Liver (tissue), 9 donors: ENCODE measurements around the gene UTP25. TPM values are rescaled to one million over a fixed set of nuclear protein-coding genes. Genes with fewer than 3 reads are reported as not detected.

Experiments
- DNase-seq: peaks from one replicate; pipeline ENCODE4 v3.0.0-alpha.2; 2017; ENCODE audit warnings: low spot score
- H3K27ac ChIP-seq, 2 donors: one replicate each; pipeline ENCODE4 v1.7.0; 2013; ENCODE audit warnings: inconsistent platforms in 2 of 2, low read length in 2 of 2, control low read depth in 1 of 2, low read depth in 1 of 2, mild to moderate bottlenecking in 1 of 2
- H3K27me3 ChIP-seq, 4 donors: one replicate each; pipeline versions ENCODE4 v1.6.1 to v1.7.0; 2013; ENCODE audit warnings: low read length in 3 of 4, inconsistent platforms in 1 of 4, mild to moderate bottlenecking in 1 of 4, moderate library complexity in 1 of 4; ENCODE audit not compliant: control insufficient read depth in 4 of 4, insufficient read depth in 4 of 4
- H3K36me3 ChIP-seq, 4 donors: one replicate each; pipeline versions ENCODE4 v1.6.1 to v1.7.0; 2013; ENCODE audit warnings: low read length in 3 of 4, mild to moderate bottlenecking in 3 of 4, low read depth in 1 of 4, moderate library complexity in 1 of 4; ENCODE audit not compliant: control insufficient read depth in 4 of 4, insufficient read depth in 3 of 4
- H3K4me1 ChIP-seq, 4 donors: one replicate each; pipeline versions ENCODE4 v1.6.1 to v1.7.0; 2013; ENCODE audit warnings: low read length in 3 of 4, mild to moderate bottlenecking in 3 of 4, moderate library complexity in 1 of 4; ENCODE audit not compliant: control insufficient read depth in 4 of 4, insufficient read depth in 4 of 4
- H3K4me3 ChIP-seq, 3 donors: one replicate each; pipeline versions ENCODE4 v1.6.1 to v1.7.0; 2013; ENCODE audit warnings: low read length in 3 of 3, control low read depth in 1 of 3, low read depth in 1 of 3, mild to moderate bottlenecking in 1 of 3
- H3K9ac ChIP-seq, 2 donors: one replicate each; pipeline ENCODE4 v1.7.0; 2013; ENCODE audit warnings: low read length in 2 of 2, mild to moderate bottlenecking in 2 of 2, moderate library complexity in 2 of 2, control low read depth in 1 of 2, low read depth in 1 of 2
- H3K9me3 ChIP-seq, 4 donors: one replicate each; pipeline versions ENCODE4 v1.6.1 to v1.7.0; 2013; ENCODE audit warnings: low read length in 3 of 4; ENCODE audit not compliant: control insufficient read depth in 4 of 4
- CTCF ChIP-seq: fragments of 150-350 bp; IDR thresholded peaks from 2 replicates; pipeline ENCODE4 v1.5.1; 2017; ENCODE audit warnings: improper control_type of control experiment, low read depth, low read length; ENCODE audit not compliant: missing input control
- EGR1 ChIP-seq, 2 donors: IDR thresholded peaks; 2 replicates each; pipeline ENCODE4 v1.6.1; 2016 to 2018; ENCODE audit warnings: antibody characterized with exemption in 2 of 2, low read depth in 2 of 2
- FOXA1 ChIP-seq: IDR thresholded peaks from 2 replicates; pipeline ENCODE4 v1.6.1; 2016; ENCODE audit warnings: antibody characterized with exemption
- FOXA2 ChIP-seq: IDR thresholded peaks from 2 replicates; pipeline ENCODE4 v1.6.1; 2016; ENCODE audit warnings: antibody characterized with exemption
- GABPA ChIP-seq, 2 donors: IDR thresholded peaks in 1 of 2; conservative IDR thresholded peaks in 1 of 2; 2 replicates each; pipeline ENCODE4 v1.6.1; 2016; ENCODE audit warnings: antibody characterized with exemption in 2 of 2, mild to moderate bottlenecking in 1 of 2, moderate library complexity in 1 of 2
- HNF4A ChIP-seq, 2 donors: conservative IDR thresholded peaks; 2 replicates each; pipeline ENCODE4 v1.6.1; 2016; ENCODE audit warnings: antibody characterized with exemption in 2 of 2, mild to moderate bottlenecking in 2 of 2
- HNF4G ChIP-seq: IDR thresholded peaks from 2 replicates; pipeline ENCODE4 v1.6.1; 2016; ENCODE audit warnings: antibody characterized with exemption
- JUND ChIP-seq, 2 donors: IDR thresholded peaks; 2 replicates each; pipeline ENCODE4 v1.6.1; 2016; ENCODE audit warnings: antibody characterized with exemption in 2 of 2
- MAX ChIP-seq: IDR thresholded peaks from 2 replicates; pipeline ENCODE4 v1.6.1; 2016; ENCODE audit warnings: antibody characterized with exemption
- RAD21 ChIP-seq, 2 donors: IDR thresholded peaks; 2 replicates each; pipeline ENCODE4 v1.6.1; 2016; ENCODE audit warnings: antibody characterized with exemption in 2 of 2, mild to moderate bottlenecking in 2 of 2
- RXRA ChIP-seq, 2 donors: IDR thresholded peaks; 2 replicates each; pipeline ENCODE4 v1.6.1; 2017 to 2018; ENCODE audit warnings: antibody characterized with exemption in 2 of 2, mild to moderate bottlenecking in 1 of 2
- SP1 ChIP-seq: IDR thresholded peaks from 2 replicates; pipeline ENCODE4 v1.6.1; 2018; ENCODE audit warnings: antibody characterized with exemption, mild to moderate bottlenecking
- TAF1 ChIP-seq: conservative IDR thresholded peaks from 2 replicates; pipeline ENCODE4 v1.6.1; 2016; ENCODE audit warnings: antibody characterized with exemption, mild to moderate bottlenecking
- YY1 ChIP-seq: IDR thresholded peaks from 2 replicates; pipeline ENCODE4 v1.6.1; 2016; ENCODE audit warnings: antibody characterized with exemption, mild to moderate bottlenecking
- ZBTB33 ChIP-seq: IDR thresholded peaks from 2 replicates; pipeline ENCODE4 v1.6.1; 2016; ENCODE audit warnings: antibody characterized with exemption
- WGBS: extraction: QIAGEN DNeasy Blood & Tissue Kit; methylation state at CpG from one replicate; pipeline ENCODE4 v1.1.7; 2013; 5-methylcytosine and 5-hydroxymethylcytosine counted together
- polyA plus RNA-seq, 2 donors: library from polyadenylated mRNA; stranded (reverse) in 1 of 2; unstranded in 1 of 2; fragments of 200-250 nt in 1 of 2; fragments of >200 nt in 1 of 2; fragmentation: Nextera tagmentation in 1 of 2; extraction: Ambion mirVana in 1 of 2; gene quantifications; one replicate each; pipeline versions ENCODE4 v1.2.1 to v1.2.3, GENCODE V29; 2013 to 2015
- total RNA-seq, 2 donors: library from RNA; depleted of rRNA; stranded (reverse); fragments of >200 nt; gene quantifications; one replicate each; pipeline ENCODE4 v1.2.3, GENCODE V29; 2014
- TF ChIP-seq, protein P1 (sequence below): IDR thresholded peaks from 2 replicates; pipeline ENCODE4 v1.6.1; 2016; ENCODE audit warnings: antibody characterized with exemption, mild to moderate bottlenecking
- TF ChIP-seq, protein P2 (sequence below): IDR thresholded peaks from 2 replicates; pipeline ENCODE4 v1.6.1; 2016; ENCODE audit warnings: antibody characterized with exemption
- donor health status: healthy.
- donor health status: healthy.
- donor health status: healthy.
- donor health status: healthy.
- donor health status: healthy.

Gene UTP25
- total and polyA plus RNA-seq, 4 donors: 2.4 to 7.7 (median 3.0) TPM

DNA sequence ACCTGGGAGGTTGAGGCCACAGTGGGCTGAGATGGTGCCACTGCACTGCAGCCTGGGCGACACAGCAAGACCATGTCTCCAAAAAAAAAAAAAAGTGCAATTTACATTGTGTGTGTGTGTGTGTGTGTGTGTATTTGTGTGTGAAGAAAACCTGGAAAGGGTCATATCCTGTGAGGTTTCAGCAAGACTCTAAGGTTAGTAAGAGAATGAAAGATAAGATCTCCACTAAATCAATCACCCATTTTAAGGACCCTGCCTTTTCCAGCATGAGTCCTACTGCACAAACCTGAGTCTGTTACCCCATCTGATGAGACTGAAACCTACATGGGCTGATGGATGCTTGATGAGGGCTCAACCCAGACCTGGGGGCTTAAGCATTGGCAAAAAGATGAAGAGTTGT, 38.5 kb upstream of the UTP25 start:
- WGBS: 97% methylated on average over 1 of the region's 1 CpG
- no peak overlapping the region for H3K4me3 ChIP-seq
- no peak overlapping the region for H3K27ac ChIP-seq
- no peak for TF ChIP-seq GABPA (IDR thresholded peaks at IDR 0.05 in 1 of 2, conservative IDR thresholded peaks at IDR 0.05 in 1 of 2)
- no peak for TF ChIP-seq MAX
- TF ChIP-seq ZBTB33: no peak
- TF ChIP-seq HNF4A (conservative IDR thresholded peaks at IDR 0.05): no peak
- TF ChIP-seq HNF4G: no peak
- TF ChIP-seq FOXA1: no peak
- H3K9me3 ChIP-seq: no peaks in the 10 kb centered on the region
- H3K9ac ChIP-seq: no peak overlapping the region
- H3K36me3 ChIP-seq: peaks cover 0 to 33% (median 12%) of the 10 kb centered on the region in 4 donors
- DNase-seq: no peak
- H3K4me1 ChIP-seq: peaks cover 10 to 66% (median 46%) of the 10 kb centered on the region in 4 donors
- H3K27me3 ChIP-seq: no peaks in the 10 kb centered on the region

DNA sequence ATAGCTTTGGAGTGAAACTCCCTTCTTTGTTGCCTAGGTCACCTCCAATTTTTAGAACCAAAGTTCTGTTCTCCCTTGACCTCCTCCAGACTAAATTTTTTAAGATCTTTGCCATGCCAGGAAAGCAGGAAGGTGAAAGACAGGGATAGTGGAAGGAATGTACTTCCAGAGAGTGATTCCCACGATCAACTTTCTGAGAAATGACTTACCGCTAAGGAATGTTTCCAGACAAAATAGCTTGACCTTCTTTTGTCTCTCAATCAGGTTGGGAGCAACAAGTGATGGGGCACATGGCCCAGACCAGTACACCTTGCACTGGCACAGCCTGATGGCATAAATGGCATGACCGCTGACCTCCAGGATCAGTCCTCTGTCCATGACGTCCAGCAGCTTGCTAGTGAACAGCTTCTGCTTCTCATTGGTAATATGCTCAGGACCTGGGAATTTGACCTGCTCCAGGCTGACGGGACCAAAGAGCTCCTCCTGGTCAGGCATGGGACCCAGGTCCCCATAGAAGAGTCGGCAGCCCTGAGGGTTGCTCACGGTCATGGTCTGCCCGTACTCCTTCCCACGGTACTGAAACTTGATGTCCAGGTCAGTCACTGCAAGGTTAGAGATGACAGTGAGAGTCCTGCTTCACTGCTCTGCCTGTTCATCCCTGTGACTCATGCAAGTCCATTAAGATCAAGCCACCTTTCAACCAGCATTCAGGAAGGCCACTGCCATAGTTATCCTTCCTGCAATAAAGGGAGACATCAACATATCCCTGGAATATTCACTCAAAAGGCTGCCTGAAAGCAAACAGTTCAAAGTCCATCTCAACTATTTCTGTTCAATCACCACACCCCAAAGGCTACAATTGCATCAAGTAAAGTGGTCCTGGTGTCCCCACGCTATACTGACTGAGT, 37.2 kb upstream of the UTP25 start:
- H3K27me3 ChIP-seq: no peaks in the 10 kb centered on the region
- no peak for TF ChIP-seq RAD21 (IDR thresholded peaks at IDR 0.05)
- TF ChIP-seq YY1: peak; percentile 49
- peak; percentile 84 for TF ChIP-seq SP1
- TF ChIP-seq EGR1 (IDR thresholded peaks at IDR 0.05; ENCODE audit: low read depth in 2 of 2): no peak
- no peak for TF ChIP-seq JUND (IDR thresholded peaks at IDR 0.05)
- TF ChIP-seq RXRA (IDR thresholded peaks at IDR 0.05): peak; percentile 45
- no peak for TF ChIP-seq TAF1
- no peak for TF ChIP-seq MAX
- TF ChIP-seq GABPA (IDR thresholded peaks at IDR 0.05 in 1 of 2, conservative IDR thresholded peaks at IDR 0.05 in 1 of 2): no peak
- TF ChIP-seq, protein P1, sequence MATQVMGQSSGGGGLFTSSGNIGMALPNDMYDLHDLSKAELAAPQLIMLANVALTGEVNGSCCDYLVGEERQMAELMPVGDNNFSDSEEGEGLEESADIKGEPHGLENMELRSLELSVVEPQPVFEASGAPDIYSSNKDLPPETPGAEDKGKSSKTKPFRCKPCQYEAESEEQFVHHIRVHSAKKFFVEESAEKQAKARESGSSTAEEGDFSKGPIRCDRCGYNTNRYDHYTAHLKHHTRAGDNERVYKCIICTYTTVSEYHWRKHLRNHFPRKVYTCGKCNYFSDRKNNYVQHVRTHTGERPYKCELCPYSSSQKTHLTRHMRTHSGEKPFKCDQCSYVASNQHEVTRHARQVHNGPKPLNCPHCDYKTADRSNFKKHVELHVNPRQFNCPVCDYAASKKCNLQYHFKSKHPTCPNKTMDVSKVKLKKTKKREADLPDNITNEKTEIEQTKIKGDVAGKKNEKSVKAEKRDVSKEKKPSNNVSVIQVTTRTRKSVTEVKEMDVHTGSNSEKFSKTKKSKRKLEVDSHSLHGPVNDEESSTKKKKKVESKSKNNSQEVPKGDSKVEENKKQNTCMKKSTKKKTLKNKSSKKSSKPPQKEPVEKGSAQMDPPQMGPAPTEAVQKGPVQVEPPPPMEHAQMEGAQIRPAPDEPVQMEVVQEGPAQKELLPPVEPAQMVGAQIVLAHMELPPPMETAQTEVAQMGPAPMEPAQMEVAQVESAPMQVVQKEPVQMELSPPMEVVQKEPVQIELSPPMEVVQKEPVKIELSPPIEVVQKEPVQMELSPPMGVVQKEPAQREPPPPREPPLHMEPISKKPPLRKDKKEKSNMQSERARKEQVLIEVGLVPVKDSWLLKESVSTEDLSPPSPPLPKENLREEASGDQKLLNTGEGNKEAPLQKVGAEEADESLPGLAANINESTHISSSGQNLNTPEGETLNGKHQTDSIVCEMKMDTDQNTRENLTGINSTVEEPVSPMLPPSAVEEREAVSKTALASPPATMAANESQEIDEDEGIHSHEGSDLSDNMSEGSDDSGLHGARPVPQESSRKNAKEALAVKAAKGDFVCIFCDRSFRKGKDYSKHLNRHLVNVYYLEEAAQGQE: no peak
- no peak for TF ChIP-seq FOXA1
- peak; percentile 82 for TF ChIP-seq HNF4G
- no peak for TF ChIP-seq ZBTB33
- TF ChIP-seq CTCF: no peak
- TF ChIP-seq, protein P2, sequence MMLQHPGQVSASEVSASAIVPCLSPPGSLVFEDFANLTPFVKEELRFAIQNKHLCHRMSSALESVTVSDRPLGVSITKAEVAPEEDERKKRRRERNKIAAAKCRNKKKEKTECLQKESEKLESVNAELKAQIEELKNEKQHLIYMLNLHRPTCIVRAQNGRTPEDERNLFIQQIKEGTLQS: no peak
- TF ChIP-seq FOXA2: no peak
- TF ChIP-seq HNF4A (conservative IDR thresholded peaks at IDR 0.05): peak; percentile 93
- DNase-seq: no peak
- H3K9ac ChIP-seq: no peak overlapping the region
- H3K27ac ChIP-seq: no peak overlapping the region
- no peaks in the 10 kb centered on the region for H3K9me3 ChIP-seq
- 81% methylated on average over 10 of the region's 10 CpGs for WGBS
- peaks cover 0 to 37% (median 18%) of the 10 kb centered on the region in 4 donors for H3K36me3 ChIP-seq
- H3K4me3 ChIP-seq: no peak overlapping the region
- H3K4me1 ChIP-seq: peaks cover 7 to 60% (median 43%) of the 10 kb centered on the region in 4 donors
